H1 (cell line): ENCODE results near the gene ADD1. TPM values are rescaled to one million over a fixed set of nuclear protein-coding genes. Genes with fewer than 3 reads are reported as not detected.

Experiments used
- ASH2L ChIP-seq: fragments of 200-600, 300-600 bp; sonication (generic); IDR thresholded peaks from one replicate; pipeline ENCODE4 v1.7.1; 2017; ENCODE audit warnings: low read length
- ATF2 ChIP-seq: IDR thresholded peaks from 2 replicates; pipeline ENCODE4 v1.6.1; 2012; ENCODE audit warnings: low read length, inconsistent platforms
- CHD7 ChIP-seq: fragments of 300-600 bp; sonication (generic); IDR thresholded peaks from 2 replicates; pipeline ENCODE4 v1.7.1; 2012; ENCODE audit warnings: low read length, moderate library complexity, mild to moderate bottlenecking, inconsistent platforms; ENCODE audit not compliant: insufficient replicate concordance
- CREB1 ChIP-seq: IDR thresholded peaks from 2 replicates; pipeline ENCODE4 v1.6.1; 2012; ENCODE audit warnings: inconsistent platforms
- GABPA ChIP-seq: IDR thresholded peaks from 2 replicates; pipeline ENCODE4 v1.6.1; 2011; ENCODE audit warnings: mild to moderate bottlenecking, low read length, moderate library complexity, borderline replicate concordance; ENCODE audit not compliant: insufficient read depth
- NRF1 ChIP-seq: IDR thresholded peaks from 2 replicates; pipeline ENCODE4 v1.6.1; 2011; ENCODE audit warnings: mild to moderate bottlenecking, low read depth, low read length, improper control_type of control experiment
- RAD21 ChIP-seq, 2 experiments: IDR thresholded peaks in 1 of 2; conservative IDR thresholded peaks in 1 of 2; 2 replicates each; pipeline ENCODE4 v1.6.1; 2011; ENCODE audit warnings: low read depth in 2 of 2, low read length in 2 of 2, improper control_type of control experiment in 1 of 2, inconsistent platforms in 1 of 2, mild to moderate bottlenecking in 1 of 2, moderate library complexity in 1 of 2
- polyA plus RNA-seq, 7 experiments: library from polyadenylated mRNA; depleted of rRNA in 3 of 7; stranded (reverse) in 5 of 7; unstranded in 2 of 7; fragments of >200 nt in 5 of 7; fragments of 200-250 nt in 2 of 7; gene quantifications; 1 replicate in 5 of 7; 2 replicates in 1 of 7; 4 replicates in 1 of 7; pipeline versions ENCODE4 v1.2.1 to v1.2.3, GENCODE V29; 2011 to 2013; ENCODE audit warnings: missing spikeins in 2 of 7, mixed read lengths in 2 of 7
- total RNA-seq: library from RNA; stranded (reverse); fragmentation: NEBNext Ultra II Directional; extraction: Animal tissue kit (Norgen Biotek cat#: 25700); gene quantifications from 2 replicates; pipeline ENCODE4 v1.2.1, GENCODE V29; 2021

Gene ADD1
- total and polyA plus RNA-seq, 2 of the 8 experiments (the other 6 are each of a cell fraction or from before 2014, with no cell fraction given), result 113 to 143 TPM

GRCh38 chr4:2849267-2850152 is 5.9 kb downstream of the ADD1 start (continued):
- TF ChIP-seq RAD21 (IDR thresholded peaks at IDR 0.05 in 1 of 2, conservative IDR thresholded peaks at IDR 0.05 in 1 of 2; ENCODE audit: low read depth in 2 of 2, low read length in 2 of 2), result no peak
- no peak for TF ChIP-seq NRF1
- no peak for TF ChIP-seq ASH2L
- no peak for TF ChIP-seq ATF2
- TF ChIP-seq CHD7, result no peak
- no peak for TF ChIP-seq GABPA
- no peak for TF ChIP-seq CREB1
